Measurements from ENCODE around the gene TFEB. TPM values are rescaled to one million over a fixed set of nuclear protein-coding genes. Genes with fewer than 3 reads are reported as not detected.

TFEB gene
- total RNA-seq, 2 donors from 2014 or later = 16.9 to 21.7 TPM

DNA sequence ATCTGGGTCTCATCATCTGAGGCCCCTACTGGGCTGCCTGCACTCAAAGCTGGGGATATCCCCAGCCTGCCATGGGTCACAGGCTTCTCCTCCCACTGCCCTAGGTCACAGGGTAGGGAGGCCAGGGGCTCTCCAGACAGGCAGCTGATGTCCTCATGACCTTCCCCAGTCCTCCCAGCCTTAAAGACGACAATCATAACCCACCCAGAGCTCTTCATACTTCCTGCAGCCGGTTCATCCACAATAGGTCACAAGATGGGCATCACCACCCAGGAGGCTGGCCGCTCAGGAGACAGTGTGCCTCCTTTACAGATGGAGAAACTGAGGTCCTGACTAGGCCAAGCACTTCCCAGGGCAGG is 15.2 kb downstream of the TFEB start:
- intact Hi-C loops (cut with DNase I) = no loop called here
- Histone ChIP-seq H3K36me3 (no peaks in the 10 kb centered on the region), H3K4me3 (no peak overlapping the region), H3K9ac (ENCODE audit: low read depth in 2 of 2, low read length in 2 of 2) (peak overlapping the region in 1 of 2 donors; percentile 9), H3K27ac (peak overlapping the region; percentile 39), H3K27me3 (no peaks in the 10 kb centered on the region), H3K9me3 (no peaks in the 10 kb centered on the region), H3K4me1 (peaks cover 15% of the 10 kb centered on the region)
- no peak for DNase-seq
- no peak for TF ChIP-seq CTCF (IDR thresholded peaks at IDR 0.05)

DNA sequence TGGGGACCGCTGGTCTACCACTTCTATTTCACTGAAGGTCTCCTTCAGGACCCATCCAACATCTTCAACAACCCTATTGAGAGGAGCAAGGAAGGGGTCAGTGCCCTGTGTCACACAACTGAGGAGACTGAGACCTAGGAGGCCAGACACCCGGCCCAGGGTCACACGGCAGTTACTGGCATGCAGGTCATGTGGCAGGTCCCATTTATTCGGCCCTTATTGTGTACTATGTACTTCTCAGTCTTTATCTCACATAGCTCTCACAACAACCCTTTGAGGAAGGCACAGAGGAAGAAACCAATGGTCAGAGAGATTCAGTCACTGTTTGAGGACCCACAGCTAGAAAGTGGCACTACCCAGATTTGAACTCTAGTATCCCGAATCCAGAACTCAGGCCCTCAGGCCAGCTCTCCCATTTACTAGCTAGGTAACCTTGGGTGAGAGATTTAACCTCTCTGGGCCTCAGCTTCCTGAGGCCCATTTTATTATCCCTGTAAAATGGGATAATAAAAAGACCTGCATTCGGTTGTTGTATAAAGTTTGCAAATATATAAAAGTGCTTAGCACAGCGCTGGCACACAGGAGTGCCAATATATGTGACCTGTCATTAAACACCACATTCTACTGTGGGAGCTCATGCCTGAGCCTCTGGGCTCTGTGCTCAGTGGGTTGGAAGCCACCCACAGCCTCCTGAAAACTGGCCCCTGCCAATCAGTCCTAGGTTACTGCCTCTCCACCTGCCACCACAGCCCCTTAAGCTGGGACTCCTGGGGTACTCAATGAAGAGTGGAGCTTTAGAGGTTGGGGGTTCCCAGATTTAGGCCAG is 15.8 kb downstream of the TFEB start:
- peak overlapping the region; percentile 39 for H3K27ac ChIP-seq
- H3K9ac ChIP-seq (ENCODE audit: low read depth in 2 of 2, low read length in 2 of 2) = peak overlapping the region in 1 of 2 donors; percentile 9
- no peak for TF ChIP-seq CTCF (IDR thresholded peaks at IDR 0.05)
- intact Hi-C loops (cut with DNase I) = no loop called here
- no peak for DNase-seq
- H3K27me3 ChIP-seq = no peaks in the 10 kb centered on the region
- no peak overlapping the region for H3K4me3 ChIP-seq
- no peaks in the 10 kb centered on the region for H3K9me3 ChIP-seq
- H3K36me3 ChIP-seq = no peaks in the 10 kb centered on the region
- peaks cover 15% of the 10 kb centered on the region for H3K4me1 ChIP-seq

GRCh38 chr6:41718828-41719227 is 16.6 kb downstream of the TFEB start:
- Histone ChIP-seq H3K27me3 (no peaks in the 10 kb centered on the region), H3K9me3 (no peaks in the 10 kb centered on the region), H3K9ac (ENCODE audit: low read depth in 2 of 2, low read length in 2 of 2) (no peak overlapping the region), H3K4me3 (no peak overlapping the region), H3K27ac (no peak overlapping the region), H3K4me1 (peaks cover 15% of the 10 kb centered on the region), H3K36me3 (no peaks in the 10 kb centered on the region)
- TF ChIP-seq CTCF (IDR thresholded peaks at IDR 0.05) = no peak
- intact Hi-C loops (cut with DNase I) = no loop called here
- DNase-seq = no peak

- intact Hi-C loops (cut with DNase I) = no loop called here
- Histone ChIP-seq H3K4me3 (no peak overlapping the region), H3K27me3 (no peaks in the 10 kb centered on the region), H3K36me3 (no peaks in the 10 kb centered on the region), H3K4me1 (peaks cover 15% of the 10 kb centered on the region), H3K27ac (no peak overlapping the region), H3K9me3 (no peaks in the 10 kb centered on the region), H3K9ac (ENCODE audit: low read depth in 2 of 2, low read length in 2 of 2) (no peak overlapping the region)
- DNase-seq = no peak
- no peak for TF ChIP-seq CTCF (IDR thresholded peaks at IDR 0.05)
Measured at GRCh38 chr6:41717392-41717736, 18.0 kb downstream of the TFEB start.

DNA sequence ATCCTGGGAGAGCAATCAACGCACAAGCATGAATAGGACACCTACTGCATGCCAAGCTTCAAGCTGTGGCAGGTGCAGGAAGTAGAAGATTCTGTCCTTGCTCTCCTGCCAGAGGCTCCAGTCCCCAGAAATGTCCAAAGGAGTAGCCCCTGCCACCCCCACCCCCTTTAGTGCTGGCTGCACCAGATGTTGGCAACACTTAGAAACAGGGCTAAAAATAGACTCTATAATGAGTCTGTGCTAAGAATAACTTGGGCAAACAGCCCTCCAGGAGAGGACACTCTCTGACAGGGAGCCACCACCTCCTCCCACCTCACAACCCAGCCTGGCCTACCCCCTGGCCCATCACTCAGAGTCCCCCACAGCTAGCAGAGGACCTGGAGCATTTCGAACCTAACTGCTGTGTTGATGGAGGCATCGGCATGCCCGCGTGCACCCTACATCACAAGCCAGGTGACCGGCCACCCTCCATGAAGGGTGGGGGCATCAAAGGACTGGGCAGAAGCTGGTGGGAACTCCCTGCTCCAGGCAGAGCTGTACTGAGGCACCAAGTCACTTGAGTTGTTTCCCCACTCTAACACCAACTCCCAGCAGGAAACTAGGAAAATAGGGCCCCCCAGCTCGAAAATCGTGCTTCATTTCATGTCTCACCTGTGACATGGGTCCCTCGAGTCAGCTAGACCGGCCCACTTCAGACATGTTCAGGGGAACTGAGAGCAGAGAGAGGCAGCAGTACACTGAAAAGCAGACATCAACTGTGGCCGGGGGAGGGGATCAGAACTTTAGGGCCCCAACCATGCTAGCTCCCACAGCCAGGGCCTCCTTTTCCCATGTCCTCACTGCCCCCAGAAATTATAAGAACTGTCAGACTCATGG is 18.7 kb downstream of the TFEB start:
- no peaks in the 10 kb centered on the region for H3K36me3 ChIP-seq
- H3K27me3 ChIP-seq = no peaks in the 10 kb centered on the region
- TF ChIP-seq CTCF (IDR thresholded peaks at IDR 0.05) = no peak
- no peak overlapping the region for H3K4me3 ChIP-seq
- H3K4me1 ChIP-seq = peaks cover 15% of the 10 kb centered on the region
- no peak for DNase-seq
- H3K9ac ChIP-seq (ENCODE audit: low read depth in 2 of 2, low read length in 2 of 2) = no peak overlapping the region
- intact Hi-C loops (cut with DNase I) = no loop called here
- no peak overlapping the region for H3K27ac ChIP-seq
- no peaks in the 10 kb centered on the region for H3K9me3 ChIP-seq
